OCI-LY1 (cell line): ENCODE results near the gene PRR5.
A peak's percentile ranks its signal among the peaks of the same experiment; 100 is the strongest.

Source experiments
- H2AFZ ChIP-seq: fragments of 200-600 bp; sonication (generic), shearing (Covaris generic); 2 replicates; pipeline ENCODE4 v1.6.0; 2014; ENCODE audit warnings: antibody characterized with exemption, mild to moderate bottlenecking, low read length
- H3F3A ChIP-seq: fragments of 200-600 bp; sonication (generic), shearing (Covaris generic); 2 replicates; pipeline ENCODE4 v1.6.0; 2014; ENCODE audit warnings: mild to moderate bottlenecking, antibody characterized with exemption, low read length, moderate library complexity; ENCODE audit not compliant: insufficient read depth
- H3K27ac ChIP-seq: fragments of 200-600 bp; sonication (generic); 2 replicates; pipeline ENCODE4 v1.5.1; 2014; ENCODE audit warnings: low read length, mixed run types, mild to moderate bottlenecking, low read depth; ENCODE audit not compliant: poor library complexity, severe bottlenecking
- H3K27me3 ChIP-seq: fragments of 200-600 bp; sonication (generic); 2 replicates; pipeline ENCODE4 v1.6.0; 2014; ENCODE audit warnings: antibody characterized with exemption, mild to moderate bottlenecking, low read length, moderate library complexity; ENCODE audit not compliant: insufficient read depth
- H3K36me3 ChIP-seq: fragments of 200-600 bp; sonication (generic); 2 replicates; pipeline ENCODE4 v1.6.1; 2014; ENCODE audit warnings: mild to moderate bottlenecking, antibody characterized with exemption, low read length, moderate library complexity, mixed read lengths; ENCODE audit not compliant: insufficient read depth
- H3K4me1 ChIP-seq: fragments of 200-600 bp; sonication (generic); 2 replicates; pipeline ENCODE4 v1.5.1; 2014; ENCODE audit warnings: mild to moderate bottlenecking, low read length, moderate library complexity; ENCODE audit not compliant: insufficient read depth, severe bottlenecking
- H3K4me2 ChIP-seq: fragments of 200-600 bp; sonication (generic), shearing (Covaris generic); 2 replicates; pipeline ENCODE4 v1.6.1; 2014; ENCODE audit warnings: low read length
- H3K4me3 ChIP-seq: fragments of 200-600 bp; sonication (generic); 2 replicates; pipeline ENCODE4 v1.5.1; 2014; ENCODE audit warnings: low read length, low read depth, mild to moderate bottlenecking, mixed read lengths; ENCODE audit not compliant: poor library complexity, severe bottlenecking
- H3K79me2 ChIP-seq: fragments of 200-600 bp; shearing (Covaris generic); 2 replicates; pipeline ENCODE4 v1.6.1; 2016; ENCODE audit warnings: mixed run types, low read length, mixed read lengths; ENCODE audit not compliant: insufficient read depth
- H3K9ac ChIP-seq: fragments of 200-600 bp; sonication (generic), shearing (Covaris generic); 2 replicates; pipeline ENCODE4 v1.6.1; 2014; ENCODE audit warnings: mild to moderate bottlenecking, low read length, mixed read lengths
- H3K9me2 ChIP-seq: fragments of 200-600 bp; sonication (generic), shearing (Covaris generic); 2 replicates; pipeline ENCODE4 v1.6.1; 2014; ENCODE audit warnings: low read depth, mild to moderate bottlenecking, low read length, mixed read lengths
- H3K9me3 ChIP-seq: fragments of 200-600 bp; shearing (Covaris generic); 2 replicates; pipeline ENCODE4 v1.6.1; 2014; ENCODE audit warnings: low read length, mixed read lengths
- H4K20me1 ChIP-seq: fragments of 200-600 bp; sonication (generic), shearing (Covaris generic); 2 replicates; pipeline ENCODE4 v1.6.0; 2016; ENCODE audit warnings: mild to moderate bottlenecking, low read length; ENCODE audit not compliant: insufficient read depth
- CTCF ChIP-seq: fragments of 200-600 bp; sonication (generic), shearing (Covaris generic); IDR thresholded peaks from 2 replicates; pipeline ENCODE4 v1.5.1; 2017; ENCODE audit warnings: mild to moderate bottlenecking, antibody characterized with exemption, low read length, moderate library complexity, mixed read lengths
- EZH2 ChIP-seq: fragments of 200-600 bp; sonication (generic), shearing (Covaris generic); IDR thresholded peaks from 2 replicates; pipeline ENCODE4 v1.8.0; 2017; ENCODE audit warnings: borderline replicate concordance, mixed run types, mild to moderate bottlenecking, antibody characterized with exemption, low read length, moderate library complexity, mixed read lengths

The PRR5 gene

DNA sequence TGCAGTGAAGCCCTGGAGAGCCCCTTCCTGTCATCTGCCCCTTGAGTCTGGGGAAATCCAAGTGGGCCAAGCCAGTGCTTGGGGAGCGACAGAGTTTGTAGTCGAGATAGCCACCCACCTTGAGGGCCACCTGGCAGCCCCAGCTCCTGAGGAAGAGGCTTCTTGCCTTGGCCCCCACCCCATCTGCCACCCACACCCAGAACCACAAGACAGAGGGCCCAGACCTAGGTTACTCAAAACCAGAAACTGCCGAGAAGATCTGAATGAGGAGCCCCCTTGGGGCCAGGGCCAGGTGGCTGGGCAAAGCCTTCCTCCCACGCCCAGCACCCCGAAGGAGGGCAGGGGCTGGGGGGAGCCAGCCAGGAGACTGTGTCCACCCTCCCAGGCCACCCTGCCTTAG lies 18.8 kb upstream of the PRR5 start:
- no peak overlapping the region for H2AFZ ChIP-seq
- no peak overlapping the region for H3K27ac ChIP-seq
- no peaks in the 10 kb centered on the region for H4K20me1 ChIP-seq
- no peaks in the 10 kb centered on the region for H3K9me2 ChIP-seq
- H3K79me2 ChIP-seq: no peaks in the 10 kb centered on the region
- H3F3A ChIP-seq: no peaks in the 10 kb centered on the region
- no peaks in the 10 kb centered on the region for H3K36me3 ChIP-seq
- no peak overlapping the region for H3K4me2 ChIP-seq
- TF ChIP-seq CTCF (no peak), EZH2 (no peak)
- no peaks in the 10 kb centered on the region for H3K9me3 ChIP-seq
- no peak overlapping the region for H3K4me3 ChIP-seq
- H3K27me3 ChIP-seq: no peaks in the 10 kb centered on the region; the same call in 1 of the 2 replicates
- no peaks in the 10 kb centered on the region for H3K4me1 ChIP-seq
- H3K9ac ChIP-seq: no peak overlapping the region

DNA sequence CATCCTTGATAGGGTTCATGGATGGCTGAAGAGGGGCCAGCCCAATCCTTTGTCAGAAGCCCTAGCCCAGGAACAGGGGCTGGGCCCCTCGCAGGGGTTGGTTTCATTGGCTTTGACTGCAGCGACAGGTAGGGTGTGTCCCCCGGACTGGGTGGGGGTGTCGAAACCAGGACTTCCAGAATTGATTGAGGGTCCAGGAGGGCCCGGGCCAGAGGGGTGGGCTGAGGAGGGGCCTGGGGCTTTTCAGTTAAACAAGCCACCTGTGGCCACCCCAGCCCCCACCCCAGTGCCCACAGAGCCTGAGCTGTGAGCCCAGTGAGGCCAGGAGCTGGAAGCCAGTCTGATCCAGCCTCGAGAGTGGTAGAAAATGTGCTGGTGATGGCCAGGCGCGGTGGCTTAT lies 18.1 kb upstream of the PRR5 start:
- no peaks in the 10 kb centered on the region for H3K9me3 ChIP-seq
- H3K4me3 ChIP-seq: no peak overlapping the region
- no peak overlapping the region for H3K27ac ChIP-seq
- H2AFZ ChIP-seq: no peak overlapping the region
- no peaks in the 10 kb centered on the region for H3F3A ChIP-seq
- H3K27me3 ChIP-seq: no peaks in the 10 kb centered on the region; the same call in 1 of the 2 replicates
- H3K4me1 ChIP-seq: no peaks in the 10 kb centered on the region
- H3K36me3 ChIP-seq: no peaks in the 10 kb centered on the region
- H3K79me2 ChIP-seq: no peaks in the 10 kb centered on the region
- no peak overlapping the region for H3K9ac ChIP-seq
- no peaks in the 10 kb centered on the region for H4K20me1 ChIP-seq
- H3K4me2 ChIP-seq: no peak overlapping the region
- TF ChIP-seq CTCF (no peak), EZH2 (no peak)
- H3K9me2 ChIP-seq: no peaks in the 10 kb centered on the region

- Histone ChIP-seq H3K9me3 (no peaks in the 10 kb centered on the region), H3F3A (no peaks in the 10 kb centered on the region), H3K27ac (no peak overlapping the region), H3K79me2 (no peaks in the 10 kb centered on the region), H2AFZ (no peak overlapping the region), H3K4me1 (no peaks in the 10 kb centered on the region), H4K20me1 (no peaks in the 10 kb centered on the region), H3K9me2 (no peaks in the 10 kb centered on the region), H3K27me3 (no peaks in the 10 kb centered on the region; the same call in 1 of the 2 replicates), H3K9ac (no peak overlapping the region), H3K36me3 (no peaks in the 10 kb centered on the region), H3K4me3 (no peak overlapping the region), H3K4me2 (no peak overlapping the region)
- no peak for TF ChIP-seq EZH2
- peak; percentile 81 for TF ChIP-seq CTCF
These were observed 17.3 kb upstream of the PRR5 start for GRCh38 chr22:44684506-44685383.
